NCI-H2196 (cell line): Measurements from ENCODE around the gene GHR.

Source experiments
- DNase-seq: peaks from one replicate; lab custom pipeline; 2025; ENCODE audit not compliant: unreplicated experiment; lab: John Stamatoyannopoulos, UW

The GHR gene

GRCh38 chr5:42515504-42515903 is 92.3 kb downstream of the GHR start:
- no peak for DNase-seq

- no peak for DNase-seq
Measured at GRCh38 chr5:42516282-42517042, 93.2 kb downstream of the GHR start.

DNA sequence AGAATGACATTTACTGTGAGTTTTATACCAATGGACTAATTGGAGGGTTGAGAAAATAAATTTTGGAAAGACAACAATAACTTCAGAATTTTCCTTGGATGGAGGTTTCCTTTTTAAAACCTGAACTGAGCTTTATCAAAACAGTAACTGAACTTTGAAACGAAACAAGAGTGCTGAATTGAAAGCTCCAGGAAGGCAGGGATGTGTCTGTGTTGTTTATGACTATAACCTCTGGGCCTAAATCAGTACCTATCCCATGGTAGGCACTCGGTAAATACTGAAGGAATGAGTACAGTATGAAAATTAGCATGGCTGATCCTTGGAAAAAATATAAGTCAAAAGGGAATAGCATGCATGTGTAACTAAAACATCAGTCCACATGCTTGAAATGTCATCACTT is 93.9 kb downstream of the GHR start:
- DNase-seq = no peak

- DNase-seq = no peak
Measured at GRCh38 chr5:42518595-42519221, 95.5 kb downstream of the GHR start.

- DNase-seq = no peak
Measured at GRCh38 chr5:42520203-42520602, 97.0 kb downstream of the GHR start.

DNA sequence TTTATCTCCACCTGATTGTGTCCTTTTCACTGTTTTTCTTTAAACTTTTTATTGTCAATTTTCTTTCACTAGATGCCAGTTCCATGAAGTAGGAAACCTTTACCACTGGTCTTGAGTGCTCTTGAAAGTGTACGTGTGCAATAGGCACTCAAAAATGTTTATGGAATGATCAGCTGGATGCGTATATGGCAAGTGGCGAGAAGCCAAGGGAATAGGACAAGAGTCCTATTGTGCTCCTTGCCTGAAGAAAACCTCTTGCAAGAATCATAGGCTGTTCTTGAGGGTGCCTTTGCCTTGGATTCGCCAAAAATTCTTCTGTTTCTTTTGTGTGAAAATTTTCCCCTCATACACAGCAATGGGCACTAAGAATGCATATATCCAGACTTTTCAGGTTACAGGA is 97.7 kb downstream of the GHR start:
- DNase-seq = no peak

- no peak for DNase-seq
Measured at GRCh38 chr5:42521406-42521805, 98.2 kb downstream of the GHR start.

GRCh38 chr5:42522783-42523182 is 99.5 kb downstream of the GHR start:
- DNase-seq = no peak

GRCh38 chr5:42526179-42526578 is 102.9 kb downstream of the GHR start:
- no peak for DNase-seq

DNA sequence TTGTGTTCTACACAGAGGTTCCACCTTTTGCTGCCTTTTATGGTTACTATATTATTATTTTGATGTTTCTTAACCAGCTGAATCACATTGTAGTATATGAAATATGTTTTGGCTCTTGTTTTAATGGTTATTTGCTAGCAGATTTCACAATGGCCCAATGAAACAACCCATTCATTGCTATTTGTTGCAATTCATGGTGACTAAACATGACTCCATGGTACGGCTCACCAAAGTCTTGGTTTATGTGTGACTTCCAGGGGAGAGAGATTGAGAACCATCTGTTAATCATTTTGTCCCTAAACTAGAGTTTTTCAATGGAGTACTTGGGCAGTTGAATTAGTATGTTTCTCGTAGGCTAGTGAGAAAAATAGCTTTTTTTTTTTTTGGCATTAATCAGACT is 108.4 kb downstream of the GHR start:
- DNase-seq = no peak

DNA sequence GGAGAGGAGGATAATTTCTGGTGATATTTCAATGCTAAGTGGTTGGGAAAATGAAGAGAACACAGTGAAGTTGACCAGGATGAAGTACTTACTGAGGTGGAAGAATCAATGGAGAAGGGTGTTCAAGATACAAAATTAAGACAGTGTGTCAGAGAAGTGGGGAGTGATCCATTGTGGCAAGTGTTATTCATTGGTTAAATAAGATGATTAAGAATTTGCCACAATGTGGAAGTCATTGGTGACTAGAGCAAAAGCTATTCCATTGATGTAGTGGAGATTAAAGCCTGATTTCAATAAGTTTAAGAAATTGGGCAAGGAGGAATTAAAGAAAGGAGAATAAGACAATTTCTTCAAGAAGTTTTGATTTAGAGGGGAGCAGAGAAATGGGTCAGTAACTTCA is 118.9 kb downstream of the GHR start:
- DNase-seq = no peak

GRCh38 chr5:42543774-42544173 is 120.5 kb downstream of the GHR start:
- DNase-seq = no peak

GRCh38 chr5:42545038-42545437 is 121.8 kb downstream of the GHR start:
- DNase-seq = no peak

DNA sequence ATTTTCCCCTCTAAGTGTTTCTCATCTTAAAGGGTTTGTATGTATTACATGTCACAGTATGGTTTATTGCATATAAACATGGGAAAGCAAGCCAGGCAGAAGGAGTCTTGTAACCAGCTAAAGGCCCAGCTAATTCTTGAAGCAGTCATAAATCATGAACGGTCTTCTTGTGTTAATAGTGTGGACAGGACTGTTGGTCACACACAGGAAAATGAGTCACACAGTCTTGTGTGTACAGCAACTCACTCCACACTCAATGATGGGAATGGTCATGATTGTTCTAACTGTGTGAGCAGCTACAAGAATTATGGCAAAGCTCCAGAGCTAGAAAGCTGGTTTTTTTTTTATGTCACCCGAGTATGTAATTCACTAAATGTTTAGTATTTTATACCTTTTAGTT is 123.9 kb downstream of the GHR start:
- DNase-seq = no peak

DNA sequence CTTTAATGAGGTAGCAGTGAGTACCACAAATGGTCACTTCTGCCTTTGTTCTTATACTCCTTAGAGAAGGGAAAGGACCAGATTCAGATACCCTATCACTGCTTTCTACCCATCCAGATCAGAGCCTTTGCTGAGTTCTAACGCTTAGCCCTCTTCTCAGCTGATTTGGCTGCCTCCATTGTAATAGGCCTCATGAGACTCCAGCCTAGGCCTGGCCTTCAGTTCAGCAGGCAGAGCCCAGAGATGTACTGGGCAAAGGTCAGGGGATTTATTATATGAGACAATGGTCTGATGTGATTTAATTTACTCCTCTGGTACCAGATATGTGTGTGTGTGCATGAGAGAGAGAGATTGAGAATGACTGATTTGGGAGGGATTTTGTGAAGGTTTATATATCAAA is 124.7 kb downstream of the GHR start:
- no peak for DNase-seq

- DNase-seq = no peak
Measured at GRCh38 chr5:42552597-42552996, 129.4 kb downstream of the GHR start.

DNA sequence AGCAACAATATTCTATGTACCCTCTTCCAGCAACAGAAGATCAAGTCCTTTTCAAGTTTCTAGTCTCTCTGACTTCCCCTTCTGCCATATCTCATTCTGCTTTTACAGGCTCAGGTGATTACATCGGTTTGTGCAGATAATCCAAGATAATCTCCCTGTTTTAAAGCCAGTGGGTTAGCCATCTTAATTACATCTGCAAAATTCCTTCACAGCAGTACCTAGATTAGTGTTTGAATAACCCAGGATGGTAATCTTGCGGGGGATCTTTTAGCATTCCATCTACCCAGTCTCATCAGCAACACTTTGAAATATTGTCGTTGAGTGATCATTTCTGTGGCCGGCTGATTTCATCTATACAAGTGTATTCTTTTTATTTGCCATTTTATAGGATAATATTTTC is 130.2 kb downstream of the GHR start:
- DNase-seq = no peak

GRCh38 chr5:42555010-42555409 is 131.8 kb downstream of the GHR start:
- DNase-seq = no peak

DNA sequence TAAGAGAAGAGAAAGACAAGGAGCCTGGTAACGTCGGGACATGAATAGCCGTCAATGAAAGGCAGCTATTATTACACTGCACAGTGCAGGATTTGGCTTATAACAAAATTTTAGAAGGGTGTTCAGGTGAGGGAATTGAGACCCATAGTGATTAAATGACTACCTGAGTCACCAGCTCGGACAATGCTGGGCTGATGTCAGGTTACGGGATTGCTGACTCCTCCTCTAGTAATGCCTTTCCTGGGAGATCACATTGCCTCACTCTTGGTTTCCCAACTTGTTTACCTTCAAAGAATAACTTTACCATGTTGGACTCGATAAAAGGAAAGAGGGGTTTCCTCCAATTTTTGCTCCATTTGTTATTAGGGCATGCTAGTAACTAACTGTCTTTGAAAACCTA is 132.6 kb downstream of the GHR start:
- no peak for DNase-seq

- DNase-seq = no peak
Measured at GRCh38 chr5:42557689-42558088, 134.4 kb downstream of the GHR start.

GRCh38 chr5:42561656-42562055 is 138.4 kb downstream of the GHR start:
- no peak for DNase-seq

GRCh38 chr5:42564689-42565356 is 141.6 kb downstream of the GHR start:
- DNase-seq = no peak
